GM13976 (cell line): Measurements from ENCODE around the gene EGFLAM.
"Not testable (repeated sequence)": the region's sequence is repeated elsewhere in the genome, so short reads cannot be mapped to it uniquely, and the experiment has no call there.

Experiments used
- DNase-seq: peaks from one replicate; pipeline ENCODE4 v3.0.0; 2012; ENCODE audit warnings: low spot score
- in situ Hi-C: fragments of 300-500 bp; cut with MboI; formaldehyde crosslinking; loops from one replicate; pipeline ENCODE4 v1.12.0; 2022; ENCODE audit warnings: low sequenced_read_pairs, mixed read lengths, inconsistent platforms; ENCODE audit not compliant: unreplicated experiment
- TF ChIP-seq, protein P1 (sequence below): IDR thresholded peaks from 2 replicates; pipeline ENCODE4 v1.5.1; 2012; ENCODE audit warnings: borderline replicate concordance, mild to moderate bottlenecking; ENCODE audit not compliant: insufficient read depth; ENCODE audit errors: extremely low read depth, missing control alignments, control extremely low read depth

EGFLAM gene

DNA sequence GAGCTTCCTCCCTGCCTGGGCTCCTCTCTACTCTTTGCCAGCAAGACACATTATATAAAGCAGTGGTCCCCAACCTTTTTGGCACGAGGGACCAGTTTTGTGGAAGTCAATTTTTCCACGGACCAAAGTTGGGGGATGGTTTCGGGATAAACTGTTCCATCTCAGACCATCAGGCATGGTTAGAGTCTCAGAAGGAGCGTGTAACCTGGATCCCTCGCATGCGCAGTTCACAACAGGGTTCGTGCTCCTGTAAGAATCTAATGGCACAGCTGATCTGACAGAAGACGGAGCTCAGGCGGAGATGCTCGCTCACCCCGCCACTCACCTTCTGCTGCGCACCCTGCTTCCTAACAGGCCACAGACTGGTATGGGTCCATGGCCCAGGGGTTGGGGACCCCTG is 155.3 kb downstream of the EGFLAM start:
- TF ChIP-seq, protein P1, sequence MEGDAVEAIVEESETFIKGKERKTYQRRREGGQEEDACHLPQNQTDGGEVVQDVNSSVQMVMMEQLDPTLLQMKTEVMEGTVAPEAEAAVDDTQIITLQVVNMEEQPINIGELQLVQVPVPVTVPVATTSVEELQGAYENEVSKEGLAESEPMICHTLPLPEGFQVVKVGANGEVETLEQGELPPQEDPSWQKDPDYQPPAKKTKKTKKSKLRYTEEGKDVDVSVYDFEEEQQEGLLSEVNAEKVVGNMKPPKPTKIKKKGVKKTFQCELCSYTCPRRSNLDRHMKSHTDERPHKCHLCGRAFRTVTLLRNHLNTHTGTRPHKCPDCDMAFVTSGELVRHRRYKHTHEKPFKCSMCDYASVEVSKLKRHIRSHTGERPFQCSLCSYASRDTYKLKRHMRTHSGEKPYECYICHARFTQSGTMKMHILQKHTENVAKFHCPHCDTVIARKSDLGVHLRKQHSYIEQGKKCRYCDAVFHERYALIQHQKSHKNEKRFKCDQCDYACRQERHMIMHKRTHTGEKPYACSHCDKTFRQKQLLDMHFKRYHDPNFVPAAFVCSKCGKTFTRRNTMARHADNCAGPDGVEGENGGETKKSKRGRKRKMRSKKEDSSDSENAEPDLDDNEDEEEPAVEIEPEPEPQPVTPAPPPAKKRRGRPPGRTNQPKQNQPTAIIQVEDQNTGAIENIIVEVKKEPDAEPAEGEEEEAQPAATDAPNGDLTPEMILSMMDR, result no peak
- DNase-seq, result no peak
- in situ Hi-C loops, result no loop called here

DNA sequence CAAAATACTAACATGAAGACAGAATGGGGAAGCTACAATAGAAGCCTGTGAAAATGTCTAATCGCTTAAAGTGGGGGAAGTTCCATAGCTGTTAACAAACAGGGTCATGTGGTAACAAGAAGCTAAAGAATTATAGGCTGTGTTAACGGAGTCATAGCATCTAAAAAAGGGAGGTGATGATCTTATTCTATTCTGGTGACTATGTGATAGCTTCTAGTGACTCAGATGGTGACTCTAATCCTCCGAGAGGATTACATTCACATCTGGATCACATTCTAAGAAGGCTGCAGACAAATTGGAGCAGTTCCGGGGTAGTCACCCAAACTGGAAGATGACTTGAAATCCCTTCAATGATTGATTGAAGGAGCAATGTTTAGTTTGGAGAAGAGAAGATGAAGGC is 156.0 kb downstream of the EGFLAM start:
- in situ Hi-C loops, result no loop called here
- no peak for DNase-seq

DNA sequence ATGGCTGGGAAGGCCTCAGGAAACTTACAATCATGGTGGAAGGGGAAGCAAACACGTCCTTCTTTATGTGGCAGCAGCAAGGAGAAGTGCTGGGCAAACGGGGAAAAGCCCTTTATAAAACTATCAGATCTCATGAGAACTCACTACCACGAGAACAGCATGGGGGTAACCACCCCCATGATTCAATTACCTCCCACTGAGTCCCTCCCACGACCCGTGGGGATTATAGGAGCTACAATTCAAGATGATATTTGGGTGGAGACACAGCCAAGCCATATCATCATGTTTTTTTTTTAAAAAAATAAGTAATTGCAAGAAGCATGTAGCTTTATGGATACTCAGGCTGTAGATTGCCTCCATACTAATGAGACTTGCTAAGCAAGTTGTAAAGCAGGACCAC is 157.4 kb downstream of the EGFLAM start:
- DNase-seq, in situ Hi-C loops: not testable (repeated sequence)

More for the DNA sequence above, 156.0 kb downstream of the EGFLAM start:
- TF ChIP-seq, protein P1, result no peak

DNA sequence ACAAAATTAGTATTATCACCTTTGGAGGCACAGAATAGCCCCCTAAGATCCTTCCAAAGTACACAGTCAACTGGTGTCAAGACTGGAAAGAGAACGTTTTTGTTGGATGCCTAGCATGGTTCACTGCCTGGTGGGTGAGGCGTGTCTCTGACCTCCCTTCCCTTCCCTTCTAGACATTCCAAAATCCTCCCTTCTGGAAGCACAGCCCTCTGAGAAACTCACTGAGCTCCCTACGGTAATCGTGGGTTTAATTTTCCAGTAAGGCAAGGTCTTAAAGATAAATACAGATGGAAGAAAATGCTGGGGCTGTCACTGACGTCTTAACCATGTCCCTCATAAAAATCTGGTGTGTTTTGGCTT is 159.3 kb downstream of the EGFLAM start:
- no peak for DNase-seq
- in situ Hi-C loops, result no loop called here
- TF ChIP-seq, protein P1, result no peak

DNA sequence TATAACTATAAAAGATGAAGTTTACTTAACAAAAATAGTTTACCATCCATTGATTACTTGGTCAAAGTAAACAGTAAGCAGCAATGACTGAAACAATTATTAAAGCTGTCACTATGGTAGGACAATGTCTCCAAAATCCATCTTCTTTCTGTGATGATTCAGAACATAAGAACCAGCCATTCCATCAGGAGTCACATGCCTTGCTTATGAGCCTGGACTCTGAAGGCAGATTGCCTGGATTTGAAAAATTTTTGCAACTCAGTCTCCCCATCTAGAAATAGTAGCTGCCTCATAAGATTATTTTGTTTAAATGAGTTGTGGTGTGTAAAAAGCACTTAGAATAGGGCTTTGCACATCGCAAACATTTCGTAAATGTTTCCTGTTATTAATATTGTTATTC is 161.9 kb downstream of the EGFLAM start:
- in situ Hi-C loops, result no loop called here
- no peak for DNase-seq
- TF ChIP-seq, protein P1, result no peak

DNA sequence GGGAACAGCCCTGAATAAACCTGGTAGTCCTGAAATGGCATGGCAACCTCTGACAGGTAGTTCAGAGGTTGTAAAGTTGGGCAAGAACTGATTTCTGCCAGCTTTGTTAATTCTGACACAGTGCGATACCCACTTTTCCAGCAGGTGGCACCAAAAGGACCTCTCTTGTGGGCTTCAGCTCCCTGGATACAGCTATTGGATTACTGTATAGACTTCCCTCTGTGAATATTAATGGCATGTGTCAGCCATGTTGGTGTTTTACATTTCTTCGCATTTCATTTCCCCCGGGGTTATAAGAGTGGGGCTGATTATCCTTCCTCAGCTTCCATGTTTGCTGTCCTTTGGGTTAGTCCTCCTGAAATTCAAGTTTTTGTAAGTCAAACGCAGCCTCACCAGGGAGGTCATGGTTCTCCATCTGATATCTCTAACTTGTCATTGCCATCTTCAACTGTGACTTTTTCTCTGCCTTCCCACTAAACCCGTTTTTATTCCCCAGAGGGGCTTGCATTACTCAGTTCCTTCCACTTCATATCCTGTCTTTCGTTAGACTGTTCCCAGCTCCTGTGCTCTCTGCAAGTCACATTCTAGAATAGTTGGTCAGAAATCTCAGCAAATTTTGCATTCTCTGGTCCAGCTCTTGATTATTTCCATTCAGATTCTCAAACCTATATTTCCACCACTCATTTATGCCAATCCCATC is 162.5 kb downstream of the EGFLAM start:
- peak; percentile 32 for DNase-seq
- TF ChIP-seq, protein P1, result peak; percentile 52
- in situ Hi-C loops, result no loop called here

DNA sequence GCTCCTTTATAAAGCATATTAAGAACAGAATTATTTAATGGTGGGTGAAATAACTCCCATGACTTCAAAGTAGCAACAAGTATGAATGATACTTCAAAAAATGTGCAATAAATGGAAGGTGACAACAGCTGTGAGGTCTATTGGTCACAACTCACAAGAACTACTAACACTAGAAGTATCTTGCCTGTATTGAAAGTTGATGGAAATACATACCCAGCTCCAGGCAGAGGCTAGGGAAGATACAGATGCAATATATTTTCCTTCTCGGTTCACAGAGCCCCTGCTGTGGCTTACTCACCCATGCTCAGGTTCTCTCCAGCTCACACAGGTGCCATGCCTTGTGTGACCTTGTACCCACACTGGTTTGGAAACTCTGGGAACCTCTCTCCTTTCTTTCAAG is 164.3 kb downstream of the EGFLAM start:
- in situ Hi-C loops, result no loop called here
- no peak for DNase-seq
- TF ChIP-seq, protein P1, result no peak
